Parietal lobe (tissue), 1 donor: ENCODE measurements around the gene RASSF1. TPM values are rescaled to one million over a fixed set of nuclear protein-coding genes. Genes with fewer than 3 reads are reported as not detected.

ENCODE experiments used
- total RNA-seq: library from RNA; depleted of rRNA; stranded (reverse); fragments of >200 nt; gene quantifications from one replicate; pipeline ENCODE4 v1.2.3, GENCODE V29; 2014

RASSF1 gene
- total RNA-seq, result 14.1 TPM

GRCh38 chr3:50340448-50341329 lies at the start of gene RASSF1:
Gene RASSF1 (minus strand): TSS chr3:50340836. CDS start chr3:50340805, 31 bp downstream.

GRCh38 chr3:50358911-50359759 lies 18.5 kb upstream of the RASSF1 start, which contains the start of gene TMEM115:
Gene TMEM115 (minus strand): TSS chr3:50359521. CDS start chr3:50359063, 458 bp downstream.

GRCh38 chr3:50350527-50351322 lies 10.1 kb upstream of the RASSF1 start, which contains the start of the genes CYB561D2 and NPRL2:
Gene CYB561D2 (plus strand): TSS chr3:50350862. CDS start chr3:50351434, 572 bp downstream.
Gene NPRL2 (minus strand): TSS chr3:50350775. CDS start chr3:50350652, 123 bp downstream.

GRCh38 chr3:50345586-50346234 lies 5.1 kb upstream of the RASSF1 start, which contains the start of gene ZMYND10:
Gene ZMYND10 (minus strand): TSS chr3:50345732. CDS start chr3:50345579, 153 bp downstream.

GRCh38 chr3:50327943-50328691 lies 12.5 kb downstream of the RASSF1 start, which contains the start of gene TUSC2:
Gene TUSC2 (minus strand): TSS chr3:50328223. CDS start chr3:50328099, 124 bp downstream.

GRCh38 chr3:50322386-50323091 lies 18.1 kb downstream of the RASSF1 start, which contains the start of gene HYAL2:
Gene HYAL2 (minus strand): TSS chr3:50322745. CDS start chr3:50320489, 2,256 bp downstream.

GRCh38 chr3:50303013-50303815 lies 37.4 kb downstream of the RASSF1 start, which contains the start of gene HYAL1:
Gene HYAL1 (minus strand): TSS chr3:50303574. CDS start chr3:50302956, 618 bp downstream.

GRCh38 chr3:50298836-50299637 lies 41.6 kb downstream of the RASSF1 start, which contains the start of the genes HYAL3 and NAA80:
Gene HYAL3 (minus strand): TSS chr3:50299405. CDS start chr3:50295602, 3,803 bp downstream.
Gene NAA80 (minus strand): TSS chr3:50299405. CDS start chr3:50297463, 1,942 bp downstream.

GRCh38 chr3:50292159-50293078 lies 48.2 kb downstream of the RASSF1 start, which contains the start of gene IFRD2:
Gene IFRD2 (minus strand): TSS chr3:50292429. CDS start chr3:50292274, 155 bp downstream.

Other genes starting within 250 kb of the RASSF1 start
- gene SEMA3F, start 185.5 kb downstream of the RASSF1 start, total RNA-seq, result 11.3 TPM
- not detected for gene GNAT1, start 149.2 kb downstream of the RASSF1 start, total RNA-seq
- gene SLC38A3, start 135.6 kb downstream of the RASSF1 start, total RNA-seq, result 8.1 TPM
- gene GNAI2, start 104.6 kb downstream of the RASSF1 start, total RNA-seq, result 120 TPM
- gene SEMA3B, start 71.7 kb downstream of the RASSF1 start, total RNA-seq, result 5.3 TPM
- gene LSMEM2, start 61.7 kb downstream of the RASSF1 start, total RNA-seq, result not detected
- 28.2 TPM for gene IFRD2, start 48.4 kb downstream of the RASSF1 start, total RNA-seq
- 5.6 TPM for gene HYAL3, start 41.4 kb downstream of the RASSF1 start, total RNA-seq
- 10.3 TPM for gene NAA80, start 41.4 kb downstream of the RASSF1 start, total RNA-seq
- 2.8 TPM for gene HYAL1, start 37.3 kb downstream of the RASSF1 start, total RNA-seq
- 41.6 TPM for gene HYAL2, start 18.1 kb downstream of the RASSF1 start, total RNA-seq
- gene TUSC2, start 12.6 kb downstream of the RASSF1 start, total RNA-seq, result 10.6 TPM
- 3.4 TPM for gene ZMYND10, start 4.9 kb upstream of the RASSF1 start, total RNA-seq
- gene NPRL2, start 9.9 kb upstream of the RASSF1 start, total RNA-seq, result 33.5 TPM
- gene CYB561D2, start 10.0 kb upstream of the RASSF1 start, total RNA-seq, result 17.8 TPM
- gene TMEM115, start 18.7 kb upstream of the RASSF1 start, total RNA-seq, result 21.3 TPM
- 4.1 TPM for gene CACNA2D2, start 162.8 kb upstream of the RASSF1 start, total RNA-seq
- gene C3orf18, start 226.9 kb upstream of the RASSF1 start, total RNA-seq, result 12.2 TPM
- 11.6 TPM for gene HEMK1, start 228.7 kb upstream of the RASSF1 start, total RNA-seq